Astrocyte (in vitro differentiated cells and primary cell): ENCODE data around the gene OSER1.

Experiments used
- CTCF ChIP-seq: IDR thresholded peaks from 2 replicates; pipeline ENCODE4 v1.5.1; 2011; ENCODE audit warnings: low read depth, mild to moderate bottlenecking, inconsistent platforms, low read length, moderate library complexity; ENCODE audit not compliant: insufficient read depth
- EZH2 ChIP-seq: IDR thresholded peaks from 2 replicates; pipeline ENCODE4 v1.6.1; 2012; ENCODE audit warnings: mild to moderate bottlenecking, low read length, inconsistent platforms; ENCODE audit not compliant: insufficient read depth

- no peak for TF ChIP-seq EZH2
- TF ChIP-seq CTCF: no peak
These were observed 24.4 kb downstream of the OSER1 start for GRCh38 chr20:44186201-44186600.
